ENCODE measurements around the gene RGS9BP. TPM values are rescaled to one million over a fixed set of nuclear protein-coding genes. Genes with fewer than 3 reads are reported as not detected.

RGS9BP gene
- polyA plus RNA-seq, 3 donors, result 0.03 TPM; not detected in 2

GRCh38 chr19:32673573-32673972 is 2.1 kb upstream of the RGS9BP start:
- Histone ChIP-seq H3K9me3 (replicated peaks in 1 of 2; ENCODE audit: control insufficient read depth in 1 of 2, insufficient read depth in 1 of 2, low read length in 2 of 2) (peaks cover 0 to 6% of the 10 kb centered on the region in 2 donors), H3K36me3 (replicated peaks in 1 of 2; ENCODE audit: control insufficient read depth in 1 of 2, insufficient read depth in 2 of 2, low read length in 2 of 2) (no peaks in the 10 kb centered on the region), H2AFZ (ENCODE audit: insufficient read depth, low read depth, low read length, poor library complexity, severe bottlenecking) (no peak overlapping the region), H3K4me3 (replicated peaks in 1 of 3; ENCODE audit: low read depth in 2 of 3, low read length in 3 of 3) (peak overlapping the region in 1 of 3 experiments; percentile 95), H4K20me1 (ENCODE audit: insufficient read depth, low read length) (peaks cover 57% of the 10 kb centered on the region), H3K9ac (ENCODE audit: insufficient read depth, low read length, poor library complexity, severe bottlenecking) (no peak overlapping the region), H3K27me3 (ENCODE audit: control insufficient read depth in 2 of 2, insufficient read depth in 2 of 2, low read length in 2 of 2) (peaks cover 19 to 28% of the 10 kb centered on the region in 2 donors), H3K27ac (ENCODE audit: low read depth in 1 of 2, low read length in 2 of 2) (no peak overlapping the region), H3K4me2 (replicated peaks; ENCODE audit: extremely low read depth, low read length, poor library complexity, severe bottlenecking) (peak overlapping the region; percentile 94), H3K4me1 (ENCODE audit: control insufficient read depth in 1 of 2, insufficient read depth in 2 of 2, low read length in 2 of 2) (peaks cover 44 to 53% of the 10 kb centered on the region in 2 donors), H3K79me2 (ENCODE audit: insufficient read depth, low read length) (peaks cover 61% of the 10 kb centered on the region)
- intact Hi-C loops (cut with micrococcal nuclease), result loop anchor here (10.0 kb wide), 1 partner anchor 269 kb away; the partner anchor contains the start of gene DPY19L3 (in 2 of the 2)
- peaks cover 53% of the 10 kb centered on the region for H3K4me1 Mint-ChIP-seq
- DNase-seq, result no peak
- 93% methylated on average over 6 of the region's 10 CpGs for WGBS (ENCODE audit: insufficient coverage)
- no peak for TF ChIP-seq CTCF (IDR thresholded peaks at IDR 0.05)
- H3K27me3 Mint-ChIP-seq (ENCODE audit: low read depth in 3 of 3), result peaks cover 25 to 34% (median 28%) of the 10 kb centered on the region in 3 donors
- peaks cover 0 to 9% (median 0%) of the 10 kb centered on the region in 7 donors for H3K9me3 Mint-ChIP-seq
- H3K27ac Mint-ChIP-seq, result peak overlapping the region in 2 of 7 donors; percentile 41 to 63
- H3K4me3 Mint-ChIP-seq, result peak overlapping the region; percentile 91 to 97
- H3K36me3 Mint-ChIP-seq, result peaks cover 14 to 18% of the 10 kb centered on the region in 2 donors

- Histone ChIP-seq H3K79me2 (ENCODE audit: insufficient read depth, low read length) (peaks cover 54% of the 10 kb centered on the region), H3K36me3 (replicated peaks in 1 of 2; ENCODE audit: control insufficient read depth in 1 of 2, insufficient read depth in 2 of 2, low read length in 2 of 2) (no peaks in the 10 kb centered on the region), H3K9me3 (replicated peaks in 1 of 2; ENCODE audit: control insufficient read depth in 1 of 2, insufficient read depth in 1 of 2, low read length in 2 of 2) (peaks cover 0 to 6% of the 10 kb centered on the region in 2 donors), H4K20me1 (ENCODE audit: insufficient read depth, low read length) (peaks cover 50% of the 10 kb centered on the region), H3K27me3 (ENCODE audit: control insufficient read depth in 2 of 2, insufficient read depth in 2 of 2, low read length in 2 of 2) (peaks cover 21 to 29% of the 10 kb centered on the region in 2 donors), H3K4me2 (replicated peaks; ENCODE audit: extremely low read depth, low read length, poor library complexity, severe bottlenecking) (peak overlapping the region; percentile 94), H3K4me1 (ENCODE audit: control insufficient read depth in 1 of 2, insufficient read depth in 2 of 2, low read length in 2 of 2) (peaks cover 44 to 53% of the 10 kb centered on the region in 2 donors), H3K9ac (ENCODE audit: insufficient read depth, low read length, poor library complexity, severe bottlenecking) (peak overlapping the region; percentile 75), H3K27ac (ENCODE audit: low read depth in 1 of 2, low read length in 2 of 2) (peak overlapping the region in 1 of 2 donors; percentile 82), H2AFZ (ENCODE audit: insufficient read depth, low read depth, low read length, poor library complexity, severe bottlenecking) (peak overlapping the region; percentile 94), H3K4me3 (replicated peaks in 1 of 3; ENCODE audit: low read depth in 2 of 3, low read length in 3 of 3) (peak overlapping the region; percentile 76 to 95 (median 87))
- TF ChIP-seq CTCF (IDR thresholded peaks at IDR 0.05), result no peak
- WGBS (ENCODE audit: insufficient coverage), result under 1% methylated on average over 62 of the region's 67 CpGs
- H3K27ac Mint-ChIP-seq, result peak overlapping the region in 4 of 7 donors; percentile 30 to 72 (median 66)
- DNase-seq, result peak in 1 of 3 donors; percentile 13
- peaks cover 0 to 9% (median 0%) of the 10 kb centered on the region in 7 donors for H3K9me3 Mint-ChIP-seq
- peak overlapping the region; percentile 91 to 97 for H3K4me3 Mint-ChIP-seq
- intact Hi-C loops (cut with micrococcal nuclease), result loop anchor here (2.0 to 10.0 kb wide), 2 partner anchors 16 to 270 kb away; partner anchors contain the start of genes DPY19L3 (in 2 of the 2) and NUDT19 (in 1 of the 2)
- peaks cover 51% of the 10 kb centered on the region for H3K4me1 Mint-ChIP-seq
- H3K27me3 Mint-ChIP-seq (ENCODE audit: low read depth in 3 of 3), result peaks cover 33 to 41% (median 33%) of the 10 kb centered on the region in 3 donors
- H3K36me3 Mint-ChIP-seq, result peaks cover 14 to 17% of the 10 kb centered on the region in 2 donors
Measured at GRCh38 chr19:32674153-32674930, 1.3 kb upstream of the RGS9BP start.
